Retinal pigment epithelial cell (primary cell): ENCODE results near the gene TGFB1.
"Not testable (repeated sequence)": the region's sequence is repeated elsewhere in the genome, so short reads cannot be mapped to it uniquely, and the experiment has no call there.

Experiments
- DNase-seq: peaks from one replicate; pipeline ENCODE4 v3.0.0-alpha.2; 2010; ENCODE audit warnings: low read depth
- H3K4me3 ChIP-seq: 2 replicates; pipeline ENCODE4 v1.5.1; 2011; ENCODE audit warnings: mild to moderate bottlenecking, low read length, control low read depth, moderate library complexity
- CTCF ChIP-seq: conservative IDR thresholded peaks from 2 replicates; pipeline ENCODE4 v1.5.1; 2011; ENCODE audit warnings: low read depth, low read length, control low read depth, inconsistent platforms

TGFB1 gene

DNA sequence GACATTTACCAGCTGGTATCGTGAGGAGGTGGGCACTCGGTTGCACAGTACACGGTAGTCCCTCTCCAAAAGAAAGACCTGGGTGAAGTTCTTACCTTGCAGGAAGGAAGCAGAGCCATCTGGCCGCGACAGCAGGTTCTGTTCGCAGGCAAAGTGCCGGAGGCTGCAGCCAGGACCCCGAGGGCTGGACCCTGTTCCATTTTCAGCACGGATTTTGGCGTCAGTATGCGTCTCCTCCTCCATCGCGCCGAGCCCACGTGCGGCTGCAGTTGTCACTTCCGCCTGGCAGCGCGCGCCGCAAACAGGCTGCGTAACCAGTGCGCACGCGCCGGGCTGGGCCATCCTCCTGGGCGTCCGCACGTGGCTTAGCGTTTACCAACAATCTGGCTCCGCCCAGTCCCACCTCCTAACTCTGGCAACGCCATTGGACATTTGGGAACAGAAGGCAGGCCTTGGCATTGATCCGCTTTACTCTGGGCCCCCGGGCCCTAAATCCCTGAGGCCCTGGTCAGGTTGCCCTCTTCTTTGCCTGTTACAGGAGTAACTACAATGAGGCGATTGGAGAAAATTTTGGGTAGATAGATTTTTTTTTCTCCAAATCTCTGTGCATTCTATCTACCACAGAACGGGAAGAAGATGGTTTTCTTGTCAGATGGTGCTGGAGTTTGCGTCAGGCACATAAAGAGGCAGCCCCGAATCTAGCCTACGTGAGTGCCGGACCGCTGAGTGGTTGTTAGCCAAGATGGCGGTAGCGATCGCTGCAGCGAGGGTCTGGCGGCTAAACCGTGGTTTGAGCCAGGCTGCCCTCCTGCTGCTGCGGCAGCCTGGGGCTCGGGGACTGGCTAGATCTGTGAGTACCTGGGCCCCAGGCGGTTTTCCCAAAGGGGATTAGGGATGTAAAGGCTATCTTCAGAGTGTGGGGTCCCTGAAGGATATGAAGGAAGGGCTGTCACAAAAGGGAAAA is 43.6 kb upstream of the TGFB1 start, which contains the start of the genes BCKDHA and EXOSC5:
Gene BCKDHA, plus strand, starts transcription at position 733 of the 964 bp plus-strand sequence. Its CDS starts 10 bp downstream, at position 743.
Gene EXOSC5, minus strand, starts transcription at position 274 of the 964 bp plus-strand sequence. Its CDS starts 31 bp downstream, at position 243.
- DNase-seq: peak; percentile 99
- TF ChIP-seq CTCF: no peak

GRCh38 chr19:41395355-41395754 is 41.6 kb upstream of the TGFB1 start:
- no peak overlapping the region for H3K4me3 ChIP-seq
- DNase-seq: no peak
- no peak for TF ChIP-seq CTCF

More for the DNA sequence above, 43.6 kb upstream of the TGFB1 start, which contains the start of the genes BCKDHA and EXOSC5:
- H3K4me3 ChIP-seq: peak within 1 kb of the TSS; percentile 100

DNA sequence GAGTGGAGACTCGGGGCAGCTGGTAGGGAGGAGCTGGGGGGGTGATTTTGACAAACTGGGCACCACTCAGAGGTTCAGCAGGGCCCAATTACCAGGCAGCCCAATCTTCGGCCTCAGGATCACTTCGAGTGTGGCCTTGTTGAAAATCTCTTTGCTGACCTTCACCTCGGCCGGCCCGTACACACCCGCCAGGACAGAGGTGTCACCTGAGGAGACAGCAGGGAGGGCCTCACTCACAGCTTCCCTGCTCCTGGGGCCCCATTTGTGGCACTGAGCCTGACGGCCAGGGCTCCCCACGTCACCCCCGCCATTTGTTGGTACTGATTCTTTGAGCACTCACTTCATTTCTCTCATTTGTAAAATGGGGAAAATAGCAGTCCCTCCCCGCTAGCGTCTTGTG is 39.1 kb upstream of the TGFB1 start:
- H3K4me3 ChIP-seq: no peak overlapping the region
- no peak for TF ChIP-seq CTCF
- no peak for DNase-seq

GRCh38 chr19:41391618-41392017 is 37.9 kb upstream of the TGFB1 start:
- no peak overlapping the region for H3K4me3 ChIP-seq
- TF ChIP-seq CTCF: no peak
- no peak for DNase-seq

- TF ChIP-seq CTCF: no peak
- H3K4me3 ChIP-seq: no peak overlapping the region
- DNase-seq: no peak
These were observed 32.7 kb upstream of the TGFB1 start for GRCh38 chr19:41386442-41386841.

GRCh38 chr19:41384351-41384750 is 30.6 kb upstream of the TGFB1 start:
- H3K4me3 ChIP-seq: no peak overlapping the region
- DNase-seq: no peak
- TF ChIP-seq CTCF: no peak

- H3K4me3 ChIP-seq, DNase-seq: not testable (repeated sequence)
These were observed 27.8 kb upstream of the TGFB1 start for GRCh38 chr19:41381536-41381935.
